Astrocyte of the spinal cord (primary cell): ENCODE results near the gene ZFP36L1.
"Not testable (repeated sequence)": the region's sequence is repeated elsewhere in the genome, so short reads cannot be mapped to it uniquely, and the experiment has no call there.

Source experiments
- DNase-seq: peaks from one replicate; pipeline ENCODE4 v3.0.0; 2011; ENCODE audit warnings: low read depth, low spot score
- H3K4me3 ChIP-seq: 2 replicates; pipeline ENCODE4 v1.5.1; 2011; ENCODE audit warnings: low read depth, mild to moderate bottlenecking, low read length, moderate library complexity
- in situ Hi-C: cut with HindIII; loops from 2 replicates; pipeline ENCODE4 v1.10.0; 2017; ENCODE audit warnings: low sequenced_read_pairs
- TF ChIP-seq, protein P1 (sequence below): IDR thresholded peaks from 2 replicates; pipeline ENCODE4 v1.5.1; 2012; ENCODE audit warnings: low read depth, mild to moderate bottlenecking, low read length, inconsistent platforms

The ZFP36L1 gene

GRCh38 chr14:68771631-68772030 is 21.2 kb downstream of the ZFP36L1 start:
- in situ Hi-C loops: no loop called here
- no peak overlapping the region for H3K4me3 ChIP-seq
- TF ChIP-seq, protein P1, sequence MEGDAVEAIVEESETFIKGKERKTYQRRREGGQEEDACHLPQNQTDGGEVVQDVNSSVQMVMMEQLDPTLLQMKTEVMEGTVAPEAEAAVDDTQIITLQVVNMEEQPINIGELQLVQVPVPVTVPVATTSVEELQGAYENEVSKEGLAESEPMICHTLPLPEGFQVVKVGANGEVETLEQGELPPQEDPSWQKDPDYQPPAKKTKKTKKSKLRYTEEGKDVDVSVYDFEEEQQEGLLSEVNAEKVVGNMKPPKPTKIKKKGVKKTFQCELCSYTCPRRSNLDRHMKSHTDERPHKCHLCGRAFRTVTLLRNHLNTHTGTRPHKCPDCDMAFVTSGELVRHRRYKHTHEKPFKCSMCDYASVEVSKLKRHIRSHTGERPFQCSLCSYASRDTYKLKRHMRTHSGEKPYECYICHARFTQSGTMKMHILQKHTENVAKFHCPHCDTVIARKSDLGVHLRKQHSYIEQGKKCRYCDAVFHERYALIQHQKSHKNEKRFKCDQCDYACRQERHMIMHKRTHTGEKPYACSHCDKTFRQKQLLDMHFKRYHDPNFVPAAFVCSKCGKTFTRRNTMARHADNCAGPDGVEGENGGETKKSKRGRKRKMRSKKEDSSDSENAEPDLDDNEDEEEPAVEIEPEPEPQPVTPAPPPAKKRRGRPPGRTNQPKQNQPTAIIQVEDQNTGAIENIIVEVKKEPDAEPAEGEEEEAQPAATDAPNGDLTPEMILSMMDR: no peak
- DNase-seq: no peak

- TF ChIP-seq, protein P1: no peak
- in situ Hi-C loops: no loop called here
- no peak for DNase-seq
- H3K4me3 ChIP-seq: no peak overlapping the region
Observed at GRCh38 chr14:68770553-68771286, 22.1 kb downstream of the ZFP36L1 start.

DNA sequence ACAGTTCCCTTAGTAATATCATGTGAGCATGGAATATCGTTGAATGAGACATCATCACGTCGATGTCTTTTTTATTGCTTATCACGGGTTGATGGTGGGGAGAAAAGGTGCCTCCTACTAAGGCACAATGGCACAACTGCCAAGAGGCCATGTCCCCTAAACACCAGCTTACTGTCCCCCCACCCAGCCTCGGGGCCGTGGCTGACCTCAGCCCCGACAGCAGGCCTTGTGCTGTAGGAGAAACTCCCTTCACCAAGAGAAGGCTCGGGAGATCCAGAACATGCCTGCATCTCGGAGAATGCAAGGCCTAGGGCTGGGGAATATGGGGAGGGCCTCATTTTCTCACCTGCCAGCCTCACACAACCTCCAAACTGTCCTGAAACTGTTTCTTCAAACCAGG is 22.8 kb downstream of the ZFP36L1 start:
- H3K4me3 ChIP-seq: no peak overlapping the region
- TF ChIP-seq, protein P1: no peak
- DNase-seq: no peak
- in situ Hi-C loops: no loop called here

- H3K4me3 ChIP-seq: no peak overlapping the region
- DNase-seq: no peak
- TF ChIP-seq, protein P1: no peak
- in situ Hi-C loops: no loop called here
Observed at GRCh38 chr14:68768316-68768715, 24.6 kb downstream of the ZFP36L1 start.

GRCh38 chr14:68767248-68767645 is 25.6 kb downstream of the ZFP36L1 start:
- H3K4me3 ChIP-seq: no peak overlapping the region
- TF ChIP-seq, protein P1: no peak
- no peak for DNase-seq
- in situ Hi-C loops: no loop called here

DNA sequence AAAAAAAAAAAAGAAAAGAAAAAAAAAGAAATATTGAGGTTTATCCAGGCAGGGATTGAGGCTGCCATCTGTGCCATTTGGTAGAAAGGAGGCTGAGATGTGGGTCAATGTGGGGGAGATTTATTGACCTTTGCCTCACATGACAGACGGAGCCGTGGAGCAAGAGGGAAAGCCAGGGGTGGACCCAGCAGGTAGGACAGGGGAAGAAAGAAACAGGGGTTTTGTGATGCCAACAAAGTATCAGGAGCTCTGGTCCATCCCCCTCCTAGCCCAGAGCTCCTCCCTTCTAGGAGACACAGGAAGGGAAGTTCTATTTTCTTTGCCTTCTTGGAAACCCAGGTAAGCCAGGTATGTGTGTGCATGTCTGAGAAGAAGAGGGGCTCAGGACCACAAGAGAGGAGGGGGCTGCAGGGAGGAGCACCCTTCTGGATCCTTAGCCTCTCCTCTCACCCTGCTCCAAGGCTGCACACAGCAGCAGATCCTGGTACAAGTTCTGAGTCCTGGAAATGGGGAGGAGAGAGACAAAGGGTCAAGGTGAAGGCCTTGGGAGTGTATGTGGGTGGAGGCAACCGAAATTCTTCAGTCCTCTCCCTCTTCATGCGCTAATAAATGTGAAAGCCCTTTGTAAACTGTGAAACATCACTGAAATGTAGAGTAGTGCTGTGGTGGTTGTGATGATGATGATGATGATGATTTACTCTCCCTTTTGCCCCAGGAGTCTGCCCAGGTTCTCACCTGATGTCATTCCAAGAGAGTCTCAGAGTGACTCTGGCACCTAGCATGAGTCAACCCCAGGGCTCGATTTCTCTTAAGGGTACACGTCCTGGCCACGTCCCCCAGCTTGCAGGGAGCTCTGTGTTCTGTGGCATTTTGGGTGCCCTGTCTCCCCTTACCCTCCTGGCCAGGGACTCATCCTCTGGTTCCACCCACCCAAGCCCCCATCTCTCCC is 26.3 kb downstream of the ZFP36L1 start:
- TF ChIP-seq, protein P1: no peak
- no peak for DNase-seq
- in situ Hi-C loops: no loop called here
- no peak overlapping the region for H3K4me3 ChIP-seq

DNA sequence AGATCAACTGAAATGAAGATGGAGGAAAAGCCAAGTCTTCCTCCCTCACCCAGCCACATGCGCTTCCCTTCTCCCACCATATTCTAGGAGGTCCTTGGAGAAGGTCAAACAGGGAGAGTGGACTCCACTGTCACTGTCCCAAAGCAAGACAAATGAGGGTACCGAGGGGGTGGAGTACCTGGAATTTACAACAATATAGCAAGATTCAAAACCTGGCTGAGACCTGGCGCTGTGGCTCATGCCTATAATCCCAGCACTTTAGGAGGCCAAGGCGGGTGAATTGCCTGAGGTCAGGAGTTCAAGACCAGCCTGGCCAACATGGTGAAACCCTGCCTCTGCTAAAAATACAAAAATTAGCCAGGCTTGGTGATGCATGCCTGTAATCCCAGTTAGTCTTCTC is 29.0 kb downstream of the ZFP36L1 start:
- DNase-seq, H3K4me3 ChIP-seq, in situ Hi-C loops: not testable (repeated sequence)
